GM19025 (cell line): ENCODE data around the gene LCA5.
"Not testable (repeated sequence)": the region's sequence is repeated elsewhere in the genome, so short reads cannot be mapped to it uniquely, and the experiment has no call there.

Experiments used
- ATAC-seq: cut with Tn5 transposase; IDR thresholded peaks from one replicate; pipeline ENCODE4 v1.9.1; 2021; ENCODE audit warnings: mild to moderate bottlenecking, low read depth, moderate library complexity; ENCODE audit not compliant: unreplicated experiment

LCA5 gene

DNA sequence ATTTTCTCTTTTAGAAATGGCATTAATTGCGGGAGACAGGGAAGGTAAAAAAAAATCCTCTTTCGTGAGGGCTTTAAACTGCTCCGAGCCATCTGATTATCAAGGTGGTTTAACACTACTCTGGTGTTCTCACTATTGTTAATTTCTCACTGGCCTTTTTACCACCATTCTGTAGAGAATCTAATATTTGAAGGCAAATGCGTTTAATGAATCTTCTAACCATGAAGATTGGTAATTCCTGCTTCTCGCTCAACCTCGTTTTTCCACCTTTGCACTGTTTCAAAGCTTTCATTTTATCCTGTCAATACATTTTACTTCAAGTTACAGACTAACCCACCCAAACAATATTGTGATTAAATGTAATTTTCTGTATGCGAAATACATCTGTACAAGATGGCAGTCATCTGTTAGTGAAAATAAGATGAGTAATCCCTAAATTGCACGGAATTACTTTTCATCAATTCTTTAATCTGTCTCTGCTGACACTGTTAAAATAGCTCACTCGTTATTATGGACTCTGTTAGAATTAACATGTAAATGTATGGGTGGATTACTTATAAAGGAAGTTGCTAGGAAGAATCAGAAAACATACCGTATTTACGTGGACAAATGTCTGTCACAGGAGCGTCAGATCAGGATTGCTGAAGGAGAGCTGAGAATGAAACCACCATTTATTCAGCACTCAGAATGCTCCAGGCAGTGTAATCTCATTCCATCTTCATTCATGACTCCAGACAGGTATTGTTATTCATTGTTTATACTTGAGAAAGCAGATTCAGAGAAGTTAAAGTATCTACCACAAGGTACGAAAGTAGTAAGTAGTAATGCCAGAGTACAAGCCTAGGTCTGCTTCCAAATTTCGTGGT lies 1.1 kb upstream of the LCA5 start:
- ATAC-seq: no peak

DNA sequence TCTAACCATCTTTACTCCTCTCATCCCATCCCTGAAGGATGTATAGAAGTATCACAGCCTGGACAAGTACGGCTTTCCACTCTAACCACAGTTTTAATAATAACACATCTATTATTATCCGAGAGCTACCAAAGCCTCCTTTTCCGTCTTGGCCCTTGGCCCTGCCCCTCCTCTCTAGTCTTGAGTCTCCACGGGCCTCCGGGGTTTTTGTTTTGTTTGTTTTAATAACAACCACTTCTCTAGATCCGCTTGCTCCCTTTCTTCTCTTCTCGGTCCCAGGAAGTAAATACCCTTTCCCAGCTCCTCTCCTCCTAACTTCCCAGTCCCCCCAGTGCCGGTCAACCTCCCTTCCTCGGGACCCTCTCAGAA lies 661 bp downstream of the LCA5 start:
- ATAC-seq: no peak

DNA sequence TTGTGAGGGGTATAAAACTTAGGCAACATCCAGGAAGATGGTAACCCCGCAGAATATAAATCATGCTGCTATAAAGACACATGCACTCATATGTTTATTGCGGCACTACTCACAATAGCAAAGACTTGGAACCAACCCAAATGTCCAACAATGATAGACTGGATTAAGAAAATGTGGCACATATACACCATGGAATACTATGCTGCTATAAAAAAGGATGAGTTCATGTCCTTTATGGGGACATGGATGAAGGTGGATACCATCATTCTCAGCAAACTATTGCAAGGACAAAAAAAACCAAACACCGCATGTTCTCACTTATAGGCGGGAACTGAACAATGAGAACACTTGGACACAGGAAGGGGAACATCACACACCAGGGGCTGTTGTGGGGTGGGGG lies 7.7 kb downstream of the LCA5 start:
- not testable (repeated sequence) for ATAC-seq

DNA sequence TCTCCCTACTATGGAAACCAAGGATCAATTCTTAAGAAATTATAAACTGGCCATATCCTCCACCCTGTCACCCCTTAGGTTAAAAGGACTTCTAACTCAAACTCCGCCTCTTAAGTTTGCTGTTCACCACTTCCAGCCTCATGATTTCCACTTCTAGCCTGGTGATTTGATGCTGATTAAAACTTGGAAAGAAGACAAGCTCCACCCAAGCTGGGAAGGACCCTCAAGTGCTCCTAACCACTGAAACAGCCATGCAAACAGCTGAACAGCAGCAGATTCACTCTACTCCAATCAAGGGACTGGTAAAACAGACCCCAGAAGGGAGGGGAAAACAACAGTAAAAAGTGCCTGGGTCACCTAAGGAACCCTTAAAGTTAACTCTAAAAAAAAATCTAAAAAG lies 10.3 kb downstream of the LCA5 start:
- no peak for ATAC-seq

DNA sequence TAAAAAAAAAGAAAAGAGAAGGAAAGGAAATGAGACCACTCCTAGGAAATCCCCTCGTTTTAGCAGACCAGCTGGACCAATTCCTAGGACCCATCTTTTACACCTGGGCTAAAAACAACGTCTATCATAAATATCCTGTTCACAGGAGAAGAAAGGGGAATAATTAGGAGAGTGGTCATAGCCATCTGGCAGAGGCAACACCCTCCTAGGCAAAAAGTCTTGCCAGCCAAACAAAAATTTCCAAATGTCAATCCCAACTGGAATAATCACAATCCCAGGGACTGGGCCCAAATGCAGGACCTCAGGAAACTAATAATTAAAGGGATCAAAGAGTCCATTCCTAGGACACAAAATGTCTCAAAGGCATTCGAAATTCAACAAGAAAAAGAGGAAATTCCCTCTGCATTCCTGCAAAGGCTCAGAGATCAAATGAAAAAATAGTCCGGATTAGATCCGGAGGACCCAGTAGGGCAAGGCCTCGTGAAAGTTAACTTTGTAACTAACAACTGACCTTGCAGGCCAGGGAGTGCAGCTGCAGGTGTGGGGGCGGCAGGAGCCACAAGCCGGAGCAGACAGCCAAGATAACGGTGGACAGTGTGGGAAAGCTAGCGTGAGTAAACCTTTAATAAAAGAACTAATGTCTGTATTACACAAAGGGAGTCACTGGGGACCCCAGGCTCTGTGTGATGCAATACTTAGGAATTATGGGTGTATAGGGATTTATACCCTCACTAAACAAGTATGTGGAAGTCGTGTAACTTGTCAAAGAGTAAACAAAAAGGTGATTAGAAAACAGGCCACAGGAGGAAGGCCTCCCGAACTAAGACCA lies 11.7 kb downstream of the LCA5 start:
- ATAC-seq: no peak

DNA sequence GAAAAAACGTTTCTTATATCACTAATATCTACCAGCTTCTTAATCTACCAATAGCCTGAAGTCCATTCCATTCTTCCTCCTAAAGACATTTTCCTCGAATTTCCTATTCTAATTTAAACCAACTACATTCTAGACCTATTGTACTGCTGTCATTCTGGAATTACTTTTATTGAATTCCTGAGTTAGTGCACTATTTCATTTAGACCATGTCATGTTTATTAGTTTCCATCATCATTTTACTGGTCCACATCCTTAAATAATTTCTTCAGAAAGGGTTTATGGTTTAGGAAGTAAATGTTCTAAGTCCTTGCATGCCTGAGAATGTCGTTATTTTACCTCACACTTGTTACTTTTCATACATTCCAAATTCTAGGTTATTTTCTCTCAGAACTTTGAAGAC lies 13.2 kb downstream of the LCA5 start:
- ATAC-seq: no peak

DNA sequence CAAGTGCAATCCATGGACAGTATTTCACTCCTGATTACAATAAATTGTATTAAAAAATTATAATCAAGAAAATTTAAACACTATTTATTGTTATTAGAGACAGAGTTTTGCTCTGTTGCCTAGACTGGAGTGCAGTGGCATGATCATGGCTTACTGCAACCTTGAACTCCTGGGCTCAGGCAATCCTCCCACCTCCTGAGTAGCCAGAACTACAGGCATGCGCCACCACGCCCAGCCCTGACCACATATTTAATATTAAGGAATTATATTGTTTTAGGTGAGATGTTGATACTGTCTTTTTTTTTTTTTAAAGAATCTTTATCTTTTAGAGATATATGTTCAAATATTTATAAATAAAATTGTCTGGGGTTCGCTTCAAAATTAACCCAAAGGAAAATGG lies 14.6 kb downstream of the LCA5 start:
- ATAC-seq: no peak

DNA sequence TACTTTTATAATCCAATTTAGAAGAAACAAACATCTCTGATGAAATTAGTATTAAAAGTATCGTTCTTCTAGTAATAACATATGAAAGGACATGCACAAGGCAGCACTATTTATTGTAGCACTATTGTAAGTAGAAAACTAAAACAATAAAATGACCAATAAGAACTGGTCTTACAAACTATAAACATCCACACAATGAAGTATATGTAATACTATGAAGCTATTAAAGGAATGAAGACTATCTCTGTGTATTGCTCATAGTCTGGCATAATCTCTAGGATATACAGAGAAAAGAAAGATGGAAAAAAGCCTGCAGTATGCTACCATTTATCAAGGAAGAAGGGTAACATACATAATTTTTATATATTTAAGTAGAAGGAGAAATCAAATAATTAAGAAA lies 16.7 kb downstream of the LCA5 start:
- no peak for ATAC-seq

DNA sequence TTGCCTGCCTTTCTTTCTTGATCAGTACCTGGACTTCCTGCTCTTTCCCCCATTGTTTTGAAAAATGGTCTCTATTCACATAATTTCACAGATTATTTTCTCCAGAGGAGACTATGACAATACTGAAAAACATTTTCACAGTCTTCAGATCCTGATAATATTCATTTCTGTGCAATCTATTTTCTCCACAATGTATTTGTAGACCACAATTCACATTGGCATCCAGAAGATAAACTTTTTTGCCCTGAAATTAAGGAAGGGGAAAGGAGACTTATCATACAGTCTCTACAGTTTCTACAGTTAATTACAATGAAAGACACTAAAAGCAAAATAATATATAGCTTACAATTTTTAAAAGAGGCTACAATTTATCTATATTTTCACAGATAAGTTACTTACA lies 18.4 kb downstream of the LCA5 start:
- no peak for ATAC-seq

DNA sequence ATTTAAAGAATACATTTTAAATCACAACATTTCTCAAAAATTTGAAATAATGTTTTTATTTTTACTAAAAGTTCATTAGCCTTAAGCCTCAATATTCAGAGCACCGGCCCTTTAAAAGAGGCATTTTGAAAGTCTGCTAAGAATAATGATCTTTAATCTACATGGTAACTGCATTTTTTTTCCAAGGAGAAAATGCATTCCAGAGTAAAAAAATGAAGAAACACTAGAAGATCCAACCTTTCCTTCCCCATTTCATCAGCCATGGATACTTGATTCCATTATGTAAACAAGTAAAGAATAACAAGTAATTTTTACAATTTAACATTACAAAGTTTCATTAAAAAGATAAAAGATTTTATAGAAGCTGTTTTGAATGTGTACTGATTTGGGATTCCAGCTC lies 21.8 kb downstream of the LCA5 start:
- ATAC-seq: no peak

DNA sequence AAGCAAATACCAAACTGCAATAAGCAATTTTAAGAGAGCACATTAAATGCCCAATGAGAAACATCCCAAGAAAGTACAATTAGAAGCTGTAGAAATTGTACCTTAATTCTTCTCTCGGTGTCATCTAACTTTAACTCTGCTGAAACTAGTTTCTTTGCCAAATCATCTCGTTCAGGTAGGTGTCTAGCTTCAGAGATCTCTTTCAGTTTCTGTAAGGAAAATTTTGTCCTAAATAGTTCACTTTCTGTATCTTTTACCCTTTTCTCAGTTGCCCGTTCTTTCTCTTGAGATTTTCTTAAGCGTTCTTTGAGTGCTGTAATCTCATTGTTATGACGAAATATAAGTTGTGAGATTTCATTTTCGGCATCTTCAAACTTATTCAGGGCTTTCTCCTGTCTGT lies 24.1 kb downstream of the LCA5 start:
- no peak for ATAC-seq

DNA sequence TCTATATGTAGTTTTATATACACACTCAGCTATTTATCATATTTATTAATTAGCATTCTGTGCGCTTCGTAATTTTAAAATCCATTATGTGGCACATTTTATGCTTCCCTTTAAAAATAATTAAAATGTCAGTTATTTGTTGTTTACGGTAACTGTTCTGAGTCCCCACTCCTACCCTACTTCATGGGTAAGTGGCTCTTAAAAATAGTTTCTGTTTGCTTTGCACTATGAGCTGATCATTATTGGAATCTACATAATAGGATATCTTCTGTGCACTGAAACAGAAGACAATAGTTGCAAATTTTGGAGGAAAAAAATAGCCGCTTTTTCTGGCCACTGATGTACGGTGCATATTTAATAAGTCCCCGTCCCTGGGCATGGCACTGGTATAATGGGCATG lies 25.2 kb downstream of the LCA5 start:
- no peak for ATAC-seq

DNA sequence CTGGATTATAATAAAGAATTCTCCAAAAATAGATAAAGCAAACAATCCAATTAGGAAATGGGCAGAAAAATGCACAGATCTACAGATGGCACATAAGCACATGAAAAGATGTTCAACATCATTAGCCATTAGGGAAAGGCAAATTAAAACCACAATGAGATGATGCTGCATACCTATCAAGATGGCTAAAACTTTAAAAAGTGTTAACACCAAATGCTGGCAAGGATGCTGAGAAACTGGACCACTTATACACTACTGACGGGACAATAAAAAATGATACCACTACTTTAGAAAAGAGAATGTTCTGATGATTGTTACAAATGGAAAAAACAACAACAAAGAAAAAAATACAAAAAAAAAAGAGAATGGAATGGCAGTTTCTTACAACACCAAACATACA lies 26.5 kb downstream of the LCA5 start:
- no peak for ATAC-seq

DNA sequence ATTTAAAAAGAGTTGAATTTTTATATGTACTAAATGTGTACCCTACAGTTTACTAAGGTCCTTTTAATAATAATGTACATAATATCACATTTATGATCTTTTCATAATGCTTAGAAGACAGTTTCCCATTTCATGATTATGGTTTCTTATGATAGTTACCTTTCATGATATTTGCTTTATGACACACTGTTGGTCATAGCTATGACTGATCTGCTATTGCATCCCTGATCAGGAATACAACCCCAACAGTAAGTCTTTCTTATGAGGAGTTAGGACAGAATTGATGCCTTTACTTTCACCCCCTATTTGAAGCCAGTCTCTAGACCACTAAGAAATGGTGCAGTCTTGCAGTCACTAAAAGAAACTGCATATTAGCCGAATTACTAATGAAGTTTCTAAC lies 31.0 kb downstream of the LCA5 start:
- ATAC-seq: no peak

DNA sequence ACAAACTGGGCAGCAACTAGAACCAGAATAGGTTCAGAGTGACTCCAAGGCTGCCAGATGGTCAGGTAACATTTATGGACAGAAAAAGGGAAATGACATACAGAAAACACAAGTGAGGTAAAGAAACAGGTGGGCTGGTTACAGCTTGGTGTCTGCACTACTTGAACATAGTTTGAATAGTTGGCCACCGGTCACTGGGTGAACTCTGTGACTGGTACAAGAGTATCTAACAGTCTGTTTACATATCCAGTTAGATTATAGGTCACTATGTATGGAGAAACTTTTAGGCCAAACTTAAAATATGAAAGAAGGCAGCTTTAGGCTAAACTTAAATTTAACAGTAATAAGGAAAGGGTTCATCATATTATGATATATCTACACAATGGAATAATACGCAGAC lies 32.9 kb downstream of the LCA5 start:
- ATAC-seq: no peak

DNA sequence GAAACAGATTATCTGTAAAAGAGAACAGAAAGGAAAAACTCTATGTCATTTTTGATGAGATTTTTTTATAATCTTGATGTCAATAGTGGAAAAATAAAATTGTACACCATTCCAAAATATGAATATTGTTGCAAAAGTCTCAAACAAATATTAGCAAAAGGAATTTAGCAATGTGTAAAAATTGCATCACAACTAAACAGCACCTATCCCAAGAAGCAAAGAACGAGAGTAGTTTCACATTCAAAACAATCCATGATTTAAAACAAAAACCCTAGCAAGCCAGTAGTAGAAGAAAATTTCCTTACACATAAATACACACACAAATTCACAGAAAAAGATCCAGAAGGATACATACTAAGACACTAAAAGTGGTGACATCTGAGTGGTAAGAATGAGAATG lies 38.4 kb downstream of the LCA5 start:
- no peak for ATAC-seq

DNA sequence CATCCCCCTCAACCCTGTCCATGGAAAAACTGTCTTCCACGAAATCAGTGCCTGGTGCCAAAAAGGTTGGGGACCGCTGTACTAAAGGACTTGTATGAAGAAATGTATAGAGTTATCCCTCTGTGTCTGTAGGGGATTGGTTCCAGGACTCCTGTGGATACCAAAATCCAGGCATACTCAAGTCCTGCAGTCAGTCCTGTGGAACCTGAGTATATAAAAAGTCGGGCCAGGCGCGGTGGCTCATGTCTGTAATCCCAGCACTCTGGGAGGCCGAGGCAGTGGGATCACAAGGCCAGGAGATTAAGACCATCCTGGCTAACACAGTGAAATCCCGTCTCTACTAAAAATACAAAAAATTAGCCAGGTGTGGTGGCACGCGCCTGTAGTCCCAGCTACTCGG lies 42.0 kb downstream of the LCA5 start:
- ATAC-seq: no peak

DNA sequence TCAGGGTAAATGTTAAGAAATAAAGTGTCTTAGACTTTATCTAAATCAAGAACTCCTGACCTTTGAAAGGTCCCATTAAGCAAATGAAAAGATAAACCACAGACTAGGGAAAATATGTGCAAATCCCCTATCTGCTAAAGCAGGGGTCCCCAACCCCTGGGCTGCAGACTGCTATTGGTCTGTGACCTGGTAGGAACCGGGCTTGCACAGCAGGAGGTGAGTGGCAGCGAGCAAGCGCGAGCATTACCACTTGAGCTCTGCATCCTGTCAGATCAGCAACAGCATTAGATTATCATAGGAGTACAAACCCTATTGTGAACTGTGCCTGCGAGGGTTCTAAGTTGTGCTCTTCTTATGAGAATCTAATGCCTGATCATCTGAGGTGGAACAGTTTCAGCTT lies 42.4 kb downstream of the LCA5 start:
- ATAC-seq: no peak

DNA sequence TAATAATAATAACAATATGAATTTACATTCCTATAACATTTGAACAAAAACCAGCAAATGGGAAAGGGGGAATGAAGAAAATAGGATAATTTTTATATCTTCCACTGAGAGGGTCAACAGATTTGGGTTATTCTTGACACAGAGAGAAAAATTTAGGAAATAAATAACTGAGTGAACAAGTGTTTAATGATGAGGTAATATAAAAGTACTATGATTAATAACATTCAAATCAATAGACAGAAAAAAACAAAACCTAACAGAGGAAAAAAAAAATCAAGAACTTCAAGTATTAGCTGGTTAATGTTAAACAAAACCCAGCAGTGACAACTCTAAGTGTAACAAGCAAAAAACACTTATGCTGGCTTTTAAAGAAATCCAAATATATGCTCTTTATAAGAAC lies 66.5 kb downstream of the LCA5 start:
- ATAC-seq: no peak

DNA sequence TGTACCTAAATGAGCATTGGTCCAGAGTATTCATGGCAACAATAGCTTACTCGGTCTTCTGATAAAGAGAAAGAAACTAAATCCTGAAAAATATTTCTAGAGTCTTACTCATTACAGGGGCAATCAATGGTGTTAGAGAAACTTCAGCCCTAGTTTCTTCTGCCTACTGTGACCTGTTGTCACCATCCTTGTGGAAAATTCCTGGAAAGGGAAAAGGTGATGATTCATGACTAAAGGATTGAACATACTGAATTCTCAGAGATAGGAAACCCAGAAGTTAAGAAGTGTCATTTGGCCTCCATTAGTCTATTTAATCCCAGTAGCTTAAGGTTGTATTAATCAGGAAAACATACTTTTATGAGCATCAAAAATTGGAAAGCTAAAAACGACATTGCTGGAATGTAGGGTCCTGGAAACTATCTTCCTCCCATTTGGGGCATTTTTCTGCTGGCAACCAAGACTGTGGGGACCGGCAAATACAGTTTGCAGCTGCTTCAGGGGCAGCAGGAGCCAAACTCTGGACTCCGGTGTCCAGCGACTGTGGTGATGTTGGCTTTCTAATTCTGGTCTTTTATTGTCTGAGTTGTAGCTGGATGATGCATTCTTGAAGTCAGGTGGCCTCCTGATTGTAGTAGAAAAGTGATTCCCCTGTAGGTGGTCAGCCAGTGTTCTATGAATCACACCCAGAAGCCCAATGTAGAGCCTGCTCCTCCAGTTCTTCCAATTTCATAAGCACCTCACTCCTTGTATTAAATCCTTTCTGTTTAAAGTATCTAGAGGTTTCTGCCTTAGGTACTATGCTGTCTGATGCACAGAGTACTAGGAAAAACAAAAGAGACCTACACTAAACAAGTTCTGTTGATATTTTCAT lies 67.6 kb downstream of the LCA5 start:
- ATAC-seq: no peak

DNA sequence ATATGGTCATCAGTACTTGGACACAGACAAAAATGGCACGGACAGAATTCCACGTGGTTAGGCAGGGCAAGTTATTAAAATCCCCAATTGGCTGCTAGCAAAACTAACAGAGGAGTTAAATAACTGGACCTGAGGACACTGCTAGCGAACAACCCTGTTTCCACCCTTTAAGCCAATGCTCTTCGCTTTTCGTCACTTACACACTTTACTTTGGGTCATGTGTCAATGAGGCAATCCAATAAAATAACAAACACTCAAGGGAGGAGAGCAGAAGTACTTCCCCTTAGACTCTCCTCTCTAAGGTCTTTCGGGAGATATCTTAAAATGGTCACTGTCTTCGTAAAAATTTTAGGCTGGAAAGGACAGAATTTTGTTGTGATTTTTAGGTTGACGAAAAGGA lies 68.6 kb downstream of the LCA5 start:
- ATAC-seq: no peak
